HG02623 (cell line): Measurements from ENCODE around the gene DAP3.
"Not testable (repeated sequence)": the region's sequence is repeated elsewhere in the genome, so short reads cannot be mapped to it uniquely, and the experiment has no call there.

Experiments used
- ATAC-seq: cut with Tn5 transposase; IDR thresholded peaks from one replicate; pipeline ENCODE4 v1.9.1; 2021; ENCODE audit warnings: moderate library complexity; ENCODE audit not compliant: unreplicated experiment

Gene DAP3

GRCh38 chr1:155689081-155689607, at the start of gene DAP3:
TSS of gene DAP3 (plus strand) at chr1:155689091. CDS start at chr1:155709780, 20,689 bp downstream.
- ATAC-seq, result not testable (repeated sequence)

GRCh38 chr1:155640367-155640766, 48.5 kb upstream of the DAP3 start:
- ATAC-seq, result no peak

GRCh38 chr1:155642559-155643180, 46.2 kb upstream of the DAP3 start:
- not testable (repeated sequence) for ATAC-seq

- no peak for ATAC-seq
These were observed 45.7 kb upstream of the DAP3 start for GRCh38 chr1:155643230-155643629.

GRCh38 chr1:155645034-155645598, 43.8 kb upstream of the DAP3 start:
- ATAC-seq, result no peak

- no peak for ATAC-seq
These were observed 43.2 kb upstream of the DAP3 start for GRCh38 chr1:155645648-155646047.

GRCh38 chr1:155646307-155646706, 42.6 kb upstream of the DAP3 start:
- no peak for ATAC-seq

- no peak for ATAC-seq
These were observed 40.4 kb upstream of the DAP3 start for GRCh38 chr1:155648207-155649147.

DNA sequence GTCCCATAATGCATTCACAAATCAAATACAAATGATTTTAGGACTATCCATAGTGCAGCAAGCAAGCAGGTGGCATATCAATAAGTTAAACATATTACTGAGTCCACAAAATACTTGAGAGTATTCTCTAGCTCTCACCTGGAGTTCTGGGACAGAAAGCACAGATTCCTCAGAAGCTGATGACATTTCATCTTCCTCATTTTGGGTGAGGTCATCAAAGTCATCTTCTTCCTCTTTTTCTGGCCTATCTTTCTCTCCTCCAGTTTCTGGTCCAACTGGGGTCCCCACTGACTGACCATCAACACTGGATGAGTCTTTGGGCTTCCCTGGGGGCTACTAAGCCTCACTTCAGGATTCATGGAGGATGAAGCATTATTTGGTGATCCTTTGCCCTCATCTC, 39.2 kb upstream of the DAP3 start:
- ATAC-seq, result no peak

- no peak for ATAC-seq
These were observed 38.6 kb upstream of the DAP3 start for GRCh38 chr1:155650231-155650757.

DNA sequence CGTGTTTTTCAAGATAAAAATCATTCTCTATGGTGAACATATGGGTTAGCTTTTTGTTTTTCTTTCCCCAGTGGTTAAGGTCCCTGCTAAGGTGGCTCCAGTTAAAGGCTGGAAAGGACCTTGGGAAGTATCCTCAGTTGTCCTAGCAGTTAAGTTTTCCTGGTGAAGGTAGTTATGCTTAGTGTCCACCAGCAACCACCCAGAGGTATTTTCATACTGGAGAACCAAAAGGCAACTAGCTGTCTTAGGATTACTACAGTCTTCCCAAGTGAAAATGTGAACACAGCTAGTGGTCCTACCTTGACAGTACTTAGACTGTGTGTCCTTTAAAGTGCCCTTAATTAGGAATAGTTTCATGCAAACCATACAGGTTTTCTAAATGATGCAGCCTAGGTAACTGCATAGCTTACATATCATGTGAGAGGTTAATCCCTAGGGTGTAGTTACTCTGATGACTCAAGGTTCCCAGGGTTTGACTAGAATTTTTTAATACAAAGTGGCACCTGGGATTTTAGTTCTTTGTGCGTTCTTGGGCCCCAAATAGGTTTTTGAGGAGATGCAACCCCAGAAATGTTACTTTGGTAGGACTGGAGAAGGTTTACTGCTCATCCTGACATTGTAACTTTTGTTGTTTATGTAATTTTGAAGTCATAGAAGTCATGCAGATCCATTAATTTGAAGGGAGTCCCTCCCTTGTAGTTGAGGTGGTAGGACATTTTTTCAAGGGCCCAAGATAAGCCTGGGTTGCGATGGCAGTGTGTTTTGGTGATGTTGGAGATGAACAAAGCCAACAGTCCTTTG, 36.8 kb upstream of the DAP3 start:
- no peak for ATAC-seq

- no peak for ATAC-seq
These were observed 35.9 kb upstream of the DAP3 start for GRCh38 chr1:155652951-155653350.

- ATAC-seq, result no peak
These were observed 31.4 kb upstream of the DAP3 start for GRCh38 chr1:155657463-155657862.

GRCh38 chr1:155661239-155661638, 27.7 kb upstream of the DAP3 start:
- not testable (repeated sequence) for ATAC-seq

- no peak for ATAC-seq
These were observed 19.4 kb upstream of the DAP3 start for GRCh38 chr1:155669233-155670162.

GRCh38 chr1:155671750-155672149, 17.1 kb upstream of the DAP3 start:
- no peak for ATAC-seq

DNA sequence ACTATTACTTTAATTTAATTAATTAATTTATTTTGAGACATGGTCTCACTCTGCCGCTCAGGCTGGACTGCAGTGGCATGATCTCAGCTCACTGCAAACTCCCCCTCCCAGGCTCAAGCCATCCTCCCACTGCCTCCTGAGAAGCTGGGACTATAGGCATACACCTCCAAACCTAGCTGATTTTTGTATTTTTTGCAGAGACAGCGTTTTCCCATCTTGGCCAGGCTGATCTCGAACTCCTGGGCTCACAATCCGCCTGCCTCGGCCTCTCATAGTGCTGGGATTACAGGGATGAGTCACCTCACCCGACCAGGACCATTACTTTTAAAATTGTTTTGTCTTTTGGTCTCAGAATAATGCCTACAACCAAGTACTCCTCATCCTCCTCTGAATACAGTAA, 15.9 kb upstream of the DAP3 start:
- ATAC-seq, result no peak

DNA sequence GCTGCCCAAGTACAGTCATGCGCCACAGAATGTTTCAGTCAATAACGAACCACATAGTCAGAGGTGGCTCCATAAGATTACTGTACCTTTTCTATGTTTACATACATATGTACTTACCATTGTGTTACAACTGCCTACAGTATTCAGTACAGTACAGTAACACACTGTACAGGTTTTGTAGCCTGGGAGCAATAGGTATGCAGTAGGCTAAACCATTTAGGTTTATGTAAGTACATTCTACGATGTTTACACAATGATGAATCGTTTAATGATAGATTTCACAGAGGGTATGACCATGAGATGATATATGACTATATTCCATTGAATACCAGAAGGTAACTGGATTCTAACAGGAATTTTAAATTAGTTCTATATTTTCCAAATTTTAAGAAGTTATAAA, 10.9 kb upstream of the DAP3 start:
- ATAC-seq, result no peak

GRCh38 chr1:155678992-155679391, 9.9 kb upstream of the DAP3 start:
- not testable (repeated sequence) for ATAC-seq
